Left renal pelvis (tissue), 4 donors: ENCODE data around the gene MAGEA10. TPM values are rescaled to one million over a fixed set of nuclear protein-coding genes. Genes with fewer than 3 reads are reported as not detected.

Experiments
- polyA plus RNA-seq, 4 donors: library from polyadenylated mRNA; unstranded; fragments of 120-200 nt; gene quantifications; one replicate each; pipeline ENCODE4 v1.2.1, GENCODE V29; 2013; ENCODE audit not compliant: insufficient read length in 4 of 4

Gene MAGEA10
- polyA plus RNA-seq, 4 donors: 0.11 TPM; not detected in 3

Other genes with a start within 250 kb of the MAGEA10 start
- not detected for gene MAGEA4, start 225.7 kb downstream of the MAGEA10 start, polyA plus RNA-seq
- 1 to 10 TPM; 5.9 to 9.6 (median 7.9) TPM for gene GABRE, start 163.9 kb downstream of the MAGEA10 start, polyA plus RNA-seq